ENCODE results near the gene TNS1.
"Not testable (repeated sequence)": the region's sequence is repeated elsewhere in the genome, so short reads cannot be mapped to it uniquely, and the experiment has no call there.

Gene TNS1

GRCh38 chr2:217810260-217810659 is 192.5 kb downstream of the TNS1 start:
- no peak overlapping the region for H3K4me3 ChIP-seq (ENCODE audit: severe bottlenecking)
- no peak for TF ChIP-seq CTCF (IDR thresholded peaks at IDR 0.05; ENCODE audit: poor library complexity, severe bottlenecking)
- no peak overlapping the region for H3K27ac ChIP-seq (ENCODE audit: poor library complexity, severe bottlenecking)
- no peak for DNase-seq (ENCODE audit: low spot score)
- H3K36me3 ChIP-seq (ENCODE audit: low read depth) = peaks cover 5% of the 10 kb centered on the region; the same call in 1 of the 2 replicates
- no peaks in the 10 kb centered on the region for H3K9me3 ChIP-seq (ENCODE audit: severe bottlenecking)
- no peaks in the 10 kb centered on the region for H3K4me1 ChIP-seq (ENCODE audit: insufficient read depth, poor library complexity, severe bottlenecking)
- no peak for ATAC-seq (ENCODE audit: low read depth)
- no peaks in the 10 kb centered on the region for H3K27me3 ChIP-seq (ENCODE audit: insufficient read depth, poor library complexity, severe bottlenecking)

GRCh38 chr2:217809736-217810135 is 193.1 kb downstream of the TNS1 start:
- Histone ChIP-seq H3K36me3 (ENCODE audit: low read depth) (peaks cover 5% of the 10 kb centered on the region; the same call in 1 of the 2 replicates), H3K4me3 (ENCODE audit: severe bottlenecking) (no peak overlapping the region), H3K27me3 (ENCODE audit: insufficient read depth, poor library complexity, severe bottlenecking) (no peaks in the 10 kb centered on the region), H3K4me1 (ENCODE audit: insufficient read depth, poor library complexity, severe bottlenecking) (no peaks in the 10 kb centered on the region), H3K27ac (ENCODE audit: poor library complexity, severe bottlenecking) (no peak overlapping the region), H3K9me3 (ENCODE audit: severe bottlenecking) (no peaks in the 10 kb centered on the region)
- DNase-seq (ENCODE audit: low spot score) = no peak
- TF ChIP-seq CTCF (IDR thresholded peaks at IDR 0.05; ENCODE audit: poor library complexity, severe bottlenecking) = no peak
- ATAC-seq (ENCODE audit: low read depth) = no peak

GRCh38 chr2:217808967-217809366 is 193.8 kb downstream of the TNS1 start:
- not testable (repeated sequence) for H3K27me3 ChIP-seq (ENCODE audit: insufficient read depth, poor library complexity, severe bottlenecking); H3K4me3 ChIP-seq (ENCODE audit: severe bottlenecking); H3K9me3 ChIP-seq (ENCODE audit: severe bottlenecking); H3K36me3 ChIP-seq (ENCODE audit: low read depth); DNase-seq (ENCODE audit: low spot score); H3K27ac ChIP-seq (ENCODE audit: poor library complexity, severe bottlenecking); H3K4me1 ChIP-seq (ENCODE audit: insufficient read depth, poor library complexity, severe bottlenecking); ATAC-seq (ENCODE audit: low read depth)

- Histone ChIP-seq H3K4me1 (ENCODE audit: insufficient read depth, poor library complexity, severe bottlenecking) (no peaks in the 10 kb centered on the region), H3K9me3 (ENCODE audit: severe bottlenecking) (no peaks in the 10 kb centered on the region), H3K27ac (ENCODE audit: poor library complexity, severe bottlenecking) (no peak overlapping the region), H3K27me3 (ENCODE audit: insufficient read depth, poor library complexity, severe bottlenecking) (no peaks in the 10 kb centered on the region), H3K36me3 (ENCODE audit: low read depth) (peaks cover 5% of the 10 kb centered on the region; the same call in 1 of the 2 replicates), H3K4me3 (ENCODE audit: severe bottlenecking) (no peak overlapping the region)
- no peak for DNase-seq (ENCODE audit: low spot score)
- no peak for ATAC-seq (ENCODE audit: low read depth)
- no peak for TF ChIP-seq CTCF (IDR thresholded peaks at IDR 0.05; ENCODE audit: poor library complexity, severe bottlenecking)
Measured at GRCh38 chr2:217808326-217808725, 194.5 kb downstream of the TNS1 start.

GRCh38 chr2:217807753-217808152 is 195.0 kb downstream of the TNS1 start:
- H3K4me3 ChIP-seq (ENCODE audit: severe bottlenecking) = no peak overlapping the region
- TF ChIP-seq CTCF (IDR thresholded peaks at IDR 0.05; ENCODE audit: poor library complexity, severe bottlenecking) = no peak
- no peaks in the 10 kb centered on the region for H3K9me3 ChIP-seq (ENCODE audit: severe bottlenecking)
- no peak for ATAC-seq (ENCODE audit: low read depth)
- H3K36me3 ChIP-seq (ENCODE audit: low read depth) = peaks cover 5% of the 10 kb centered on the region; the same call in 1 of the 2 replicates
- no peaks in the 10 kb centered on the region for H3K4me1 ChIP-seq (ENCODE audit: insufficient read depth, poor library complexity, severe bottlenecking)
- no peak for DNase-seq (ENCODE audit: low spot score)
- H3K27ac ChIP-seq (ENCODE audit: poor library complexity, severe bottlenecking) = no peak overlapping the region
- H3K27me3 ChIP-seq (ENCODE audit: insufficient read depth, poor library complexity, severe bottlenecking) = no peaks in the 10 kb centered on the region

Measured in RWPE2 (cell line).